Keratinocyte (primary cell): ENCODE data around the gene PLA2R1.

Experiments
- CTCF ChIP-seq, 3 experiments: IDR thresholded peaks in 1 of 3; conservative IDR thresholded peaks in 1 of 3; optimal IDR thresholded peaks in 1 of 3; 2 replicates in 2 of 3; 3 replicates in 1 of 3; pipeline versions ENCODE3 to v1.5.1; 2011; ENCODE audit warnings: low read length in 3 of 3, mild to moderate bottlenecking in 3 of 3, moderate library complexity in 2 of 3, control low read depth in 1 of 3, inconsistent platforms in 1 of 3; ENCODE audit not compliant: insufficient read depth in 2 of 3; ENCODE audit errors: extremely low read depth in 1 of 3
- EZH2 ChIP-seq: IDR thresholded peaks from one replicate; pipeline ENCODE4 v1.6.1; 2012; ENCODE audit warnings: inconsistent platforms, mild to moderate bottlenecking, low read length, moderate library complexity

- TF ChIP-seq CTCF (optimal IDR thresholded peaks at IDR 0.05 in 1 of 3, IDR thresholded peaks at IDR 0.05 in 1 of 3, conservative IDR thresholded peaks at IDR 0.05 in 1 of 3; ENCODE audit: extremely low read depth in 1 of 3, insufficient read depth in 2 of 3, low read length in 3 of 3): no peak
- TF ChIP-seq EZH2: no peak
Measured at GRCh38 chr2:159933727-159934049, 128.7 kb downstream of the PLA2R1 start.
